Ovary (tissue), 3 donors: Measurements from ENCODE around the gene CMIP.

Source experiments
- CTCF ChIP-seq, 3 donors: fragments of 450-650 bp in 2 of 3; fragments of 200-600 bp in 1 of 3; IDR thresholded peaks; one replicate each; pipeline versions ENCODE4 v1.5.1 to v1.8.0; 2016 to 2022; ENCODE audit warnings: antibody characterized with exemption in 3 of 3, mild to moderate bottlenecking in 1 of 3
- EP300 ChIP-seq: sonication (generic); formaldehyde crosslinking; IDR thresholded peaks from one replicate; pipeline ENCODE4 v1.6.1; 2017; ENCODE audit warnings: antibody characterized with exemption
- POLR2A ChIP-seq: fragments of 450-650 bp; IDR thresholded peaks from one replicate; pipeline ENCODE4 v1.6.1; 2017; ENCODE audit warnings: antibody characterized with exemption, mild to moderate bottlenecking, moderate library complexity
- donor health status: DM: no; HTN: no; CAD: no.

DNA sequence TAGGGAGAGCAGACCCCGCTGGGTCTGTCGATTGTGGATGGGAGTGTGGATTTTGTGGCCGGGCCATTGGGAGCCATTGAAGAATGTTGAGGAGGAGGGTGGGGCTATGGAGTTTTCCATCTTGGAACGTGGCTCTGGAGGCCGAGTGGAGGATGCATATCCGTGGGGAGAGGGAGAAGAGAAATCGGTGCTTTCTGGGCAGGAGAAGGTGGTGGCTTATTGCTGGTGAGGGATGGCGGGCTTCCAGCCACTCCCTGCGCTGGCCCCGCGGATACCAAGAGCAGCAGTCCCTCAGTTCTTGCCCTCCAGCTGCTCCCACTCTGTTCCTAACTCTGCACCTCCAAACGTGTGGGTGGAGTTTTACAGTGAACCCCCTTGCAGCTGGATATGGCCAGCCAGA lies 162.4 kb downstream of the CMIP start:
- no peak for TF ChIP-seq CTCF (IDR thresholded peaks at IDR 0.05)
- no peak for TF ChIP-seq POLR2A
- TF ChIP-seq EP300 = no peak
